WTC11 (cell line): ENCODE measurements around the gene LRRC41. TPM values are rescaled to one million over a fixed set of nuclear protein-coding genes. Genes with fewer than 3 reads are reported as not detected.

Experiments used
- ATAC-seq: fragments of 200-7000 bp; cut with Tn5 transposase; 2 replicates; pipeline ENCODE4 v1.10.0; 2021; ENCODE audit warnings: mild to moderate bottlenecking, moderate library complexity
- CTCF ChIA-PET: fragments of 300-600 bp; sonication (Branson Sonifier 250); formaldehyde crosslinking; loops from one replicate; lab custom pipeline; 2021; ENCODE audit warnings: antibody characterized with exemption; lab: Charles Lee
- POLR2A ChIA-PET: fragments of 350-600 bp; sonication (Branson Sonifier 250); formaldehyde crosslinking; loops from one replicate; lab custom pipeline; 2021; ENCODE audit warnings: antibody characterized with exemption; lab: Charles Lee
- DNase-seq: peaks from one replicate; pipeline ENCODE4 v3.0.0; 2021; ENCODE audit warnings: low spot score
- H3K27ac Mint-ChIP-seq: 2 replicates; pipeline ENCODE4 v1.8.0; 2021; ENCODE audit warnings: mixed read lengths
- H3K27me3 Mint-ChIP-seq: 2 replicates; pipeline ENCODE4 v1.8.0; 2021; ENCODE audit warnings: low read depth, mild to moderate bottlenecking, moderate library complexity, mixed read lengths
- H3K36me3 Mint-ChIP-seq: 2 replicates; pipeline ENCODE4 v1.8.0; 2021; ENCODE audit warnings: mixed read lengths
- H3K4me1 Mint-ChIP-seq: 2 replicates; pipeline ENCODE4 v1.8.0; 2022; ENCODE audit warnings: mixed read lengths
- H3K4me3 Mint-ChIP-seq: 2 replicates; pipeline ENCODE4 v1.8.0; 2021; ENCODE audit warnings: mild to moderate bottlenecking, moderate library complexity, mixed read lengths
- H3K9me3 Mint-ChIP-seq: 2 replicates; pipeline ENCODE4 v1.8.0; 2021; ENCODE audit warnings: mixed read lengths
- AFF4 ChIP-seq: sonication (generic); formaldehyde crosslinking; IDR thresholded peaks from 2 replicates; pipeline ENCODE4 v1.8.1; 2023; ENCODE audit warnings: mild to moderate bottlenecking, missing genetic modification reagents, borderline replicate concordance
- ATF6 ChIP-seq: sonication (generic); formaldehyde crosslinking; IDR thresholded peaks from 2 replicates; pipeline ENCODE4 v1.8.1; 2023; ENCODE audit warnings: mild to moderate bottlenecking, missing genetic modification reagents
- CBFB ChIP-seq: sonication (generic); formaldehyde crosslinking; IDR thresholded peaks from 2 replicates; pipeline ENCODE4 v1.8.1; 2022; ENCODE audit warnings: mild to moderate bottlenecking, low read depth, missing genetic modification reagents
- E2F1 ChIP-seq: sonication (generic); formaldehyde crosslinking; IDR thresholded peaks from 2 replicates; pipeline ENCODE4 v1.8.0; 2022; ENCODE audit warnings: mild to moderate bottlenecking, missing genetic modification reagents
- FOXP1 ChIP-seq: sonication (generic); formaldehyde crosslinking; IDR thresholded peaks from 2 replicates; pipeline ENCODE4 v1.8.0; 2022; ENCODE audit warnings: missing genetic modification reagents, mild to moderate bottlenecking, moderate library complexity, borderline replicate concordance
- IRF2 ChIP-seq: sonication (generic); formaldehyde crosslinking; IDR thresholded peaks from 2 replicates; pipeline ENCODE4 v1.8.0; 2022; ENCODE audit warnings: low read depth, missing genetic modification reagents, borderline replicate concordance
- JUN ChIP-seq: sonication (generic); formaldehyde crosslinking; IDR thresholded peaks from 2 replicates; pipeline ENCODE4 v1.8.0; 2023; ENCODE audit warnings: mild to moderate bottlenecking, missing genetic modification reagents
- MAX ChIP-seq: sonication (generic); formaldehyde crosslinking; IDR thresholded peaks from 2 replicates; pipeline ENCODE4 v1.8.0; 2022; ENCODE audit warnings: mild to moderate bottlenecking, missing genetic modification reagents
- NR1H2 ChIP-seq: sonication (generic); formaldehyde crosslinking; IDR thresholded peaks from 2 replicates; pipeline ENCODE4 v1.9.0; 2021; ENCODE audit warnings: mild to moderate bottlenecking, moderate library complexity, missing genetic modification reagents
- RELA ChIP-seq: sonication (generic); formaldehyde crosslinking; IDR thresholded peaks from 2 replicates; pipeline ENCODE4 v1.8.1; 2022; ENCODE audit warnings: missing genetic modification reagents, mild to moderate bottlenecking, borderline replicate concordance
- TCF7 ChIP-seq: sonication (generic); formaldehyde crosslinking; IDR thresholded peaks from 2 replicates; pipeline ENCODE4 v1.8.0; 2022; ENCODE audit warnings: mild to moderate bottlenecking, low read depth, missing genetic modification reagents, moderate library complexity
- TP53 ChIP-seq: sonication (generic); formaldehyde crosslinking; IDR thresholded peaks from 2 replicates; pipeline ENCODE4 v1.8.1; 2023; ENCODE audit warnings: mild to moderate bottlenecking, missing genetic modification reagents
- ZNF138 ChIP-seq: sonication (generic); formaldehyde crosslinking; conservative IDR thresholded peaks from 2 replicates; pipeline ENCODE4 v1.8.1; 2022; ENCODE audit warnings: mild to moderate bottlenecking, moderate library complexity, missing genetic modification reagents
- ZNF317 ChIP-seq: sonication (generic); formaldehyde crosslinking; IDR thresholded peaks from 2 replicates; pipeline ENCODE4 v1.8.1; 2023; ENCODE audit warnings: low read depth, mild to moderate bottlenecking, moderate library complexity, missing genetic modification reagents, borderline replicate concordance
- ZNF425 ChIP-seq: fragments of 250-450 bp; sonication (Bioruptor Pico); conservative IDR thresholded peaks from 2 replicates; pipeline ENCODE4 v1.9.0; 2021; ENCODE audit warnings: mild to moderate bottlenecking
- ZNF671 ChIP-seq: fragments of 250-450 bp; sonication (Bioruptor Pico); IDR thresholded peaks from 2 replicates; pipeline ENCODE4 v1.8.0; 2021; ENCODE audit warnings: mild to moderate bottlenecking
- total RNA-seq: library from RNA; stranded (reverse); gene quantifications from 3 replicates; pipeline ENCODE4 v1.2.3, GENCODE V29; 2021
- TF ChIP-seq, protein P1 (sequence below): sonication (generic); formaldehyde crosslinking; IDR thresholded peaks from 2 replicates; pipeline ENCODE4 v1.8.1; 2022; ENCODE audit warnings: mild to moderate bottlenecking, moderate library complexity, missing genetic modification reagents
- TF ChIP-seq, protein P2 (sequence below): sonication (generic); formaldehyde crosslinking; IDR thresholded peaks from 2 replicates; pipeline ENCODE4 v1.8.1; 2023; ENCODE audit warnings: mild to moderate bottlenecking, missing genetic modification reagents, moderate library complexity
- TF ChIP-seq, protein P3 (sequence below): sonication (generic); formaldehyde crosslinking; conservative IDR thresholded peaks from 2 replicates; pipeline ENCODE4 v1.8.1; 2023; ENCODE audit warnings: mild to moderate bottlenecking, low read depth, missing genetic modification reagents, moderate library complexity

The LRRC41 gene
- total RNA-seq, 1 experiment from 2014 or later, result 46.0 TPM

- no peak overlapping the region for H3K27ac Mint-ChIP-seq
- no peaks in the 10 kb centered on the region for H3K9me3 Mint-ChIP-seq
- ChIA-PET CTCF (no interaction called here), POLR2A (interaction anchor here (0.7 kb wide), 1 partner anchor 10 kb away, joined by 9 read pairs; no protein-coding TSS in a partner anchor)
- TF ChIP-seq CBFB (no peak), NR1H2 (CRISPR knock-in tag) (no peak), RELA (no peak), ZNF425 (CRISPR knock-in tag) (no peak), ZNF138 (no peak), E2F1 (CRISPR knock-in tag) (no peak), MAX (CRISPR knock-in tag) (no peak), FOXP1 (CRISPR knock-in tag) (no peak), IRF2 (no peak), AFF4 (CRISPR knock-in tag) (no peak), TP53 (CRISPR knock-in tag) (no peak), JUN (CRISPR knock-in tag) (no peak), ZNF317 (CRISPR knock-in tag) (no peak), ZNF671 (no peak), ATF6 (CRISPR knock-in tag) (no peak), TCF7 (CRISPR knock-in tag) (no peak)
- TF ChIP-seq, protein P1, sequence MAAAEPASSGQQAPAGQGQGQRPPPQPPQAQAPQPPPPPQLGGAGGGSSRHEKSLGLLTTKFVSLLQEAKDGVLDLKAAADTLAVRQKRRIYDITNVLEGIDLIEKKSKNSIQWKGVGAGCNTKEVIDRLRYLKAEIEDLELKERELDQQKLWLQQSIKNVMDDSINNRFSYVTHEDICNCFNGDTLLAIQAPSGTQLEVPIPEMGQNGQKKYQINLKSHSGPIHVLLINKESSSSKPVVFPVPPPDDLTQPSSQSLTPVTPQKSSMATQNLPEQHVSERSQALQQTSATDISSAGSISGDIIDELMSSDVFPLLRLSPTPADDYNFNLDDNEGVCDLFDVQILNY (CRISPR knock-in tag), result no peak
- TF ChIP-seq, protein P2, sequence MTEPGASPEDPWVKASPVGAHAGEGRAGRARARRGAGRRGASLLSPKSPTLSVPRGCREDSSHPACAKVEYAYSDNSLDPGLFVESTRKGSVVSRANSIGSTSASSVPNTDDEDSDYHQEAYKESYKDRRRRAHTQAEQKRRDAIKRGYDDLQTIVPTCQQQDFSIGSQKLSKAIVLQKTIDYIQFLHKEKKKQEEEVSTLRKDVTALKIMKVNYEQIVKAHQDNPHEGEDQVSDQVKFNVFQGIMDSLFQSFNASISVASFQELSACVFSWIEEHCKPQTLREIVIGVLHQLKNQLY, result no peak
- TF ChIP-seq, protein P3, sequence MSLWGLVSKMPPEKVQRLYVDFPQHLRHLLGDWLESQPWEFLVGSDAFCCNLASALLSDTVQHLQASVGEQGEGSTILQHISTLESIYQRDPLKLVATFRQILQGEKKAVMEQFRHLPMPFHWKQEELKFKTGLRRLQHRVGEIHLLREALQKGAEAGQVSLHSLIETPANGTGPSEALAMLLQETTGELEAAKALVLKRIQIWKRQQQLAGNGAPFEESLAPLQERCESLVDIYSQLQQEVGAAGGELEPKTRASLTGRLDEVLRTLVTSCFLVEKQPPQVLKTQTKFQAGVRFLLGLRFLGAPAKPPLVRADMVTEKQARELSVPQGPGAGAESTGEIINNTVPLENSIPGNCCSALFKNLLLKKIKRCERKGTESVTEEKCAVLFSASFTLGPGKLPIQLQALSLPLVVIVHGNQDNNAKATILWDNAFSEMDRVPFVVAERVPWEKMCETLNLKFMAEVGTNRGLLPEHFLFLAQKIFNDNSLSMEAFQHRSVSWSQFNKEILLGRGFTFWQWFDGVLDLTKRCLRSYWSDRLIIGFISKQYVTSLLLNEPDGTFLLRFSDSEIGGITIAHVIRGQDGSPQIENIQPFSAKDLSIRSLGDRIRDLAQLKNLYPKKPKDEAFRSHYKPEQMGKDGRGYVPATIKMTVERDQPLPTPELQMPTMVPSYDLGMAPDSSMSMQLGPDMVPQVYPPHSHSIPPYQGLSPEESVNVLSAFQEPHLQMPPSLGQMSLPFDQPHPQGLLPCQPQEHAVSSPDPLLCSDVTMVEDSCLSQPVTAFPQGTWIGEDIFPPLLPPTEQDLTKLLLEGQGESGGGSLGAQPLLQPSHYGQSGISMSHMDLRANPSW (CRISPR knock-in tag), result no peak
- no peak for DNase-seq
- ATAC-seq, result no peak
- H3K27me3 Mint-ChIP-seq, result no peaks in the 10 kb centered on the region
- peaks cover 67% of the 10 kb centered on the region for H3K36me3 Mint-ChIP-seq
- H3K4me1 Mint-ChIP-seq, result no peaks in the 10 kb centered on the region
- no peak overlapping the region for H3K4me3 Mint-ChIP-seq
These were observed 46.9 kb downstream of the LRRC41 start for GRCh38 chr1:46256523-46256922.
